Measurements from ENCODE around the gene CTSZ. TPM values are rescaled to one million over a fixed set of nuclear protein-coding genes. Genes with fewer than 3 reads are reported as not detected.
"Not testable (repeated sequence)": the region's sequence is repeated elsewhere in the genome, so short reads cannot be mapped to it uniquely, and the experiment has no call there.

Gene CTSZ
- total RNA-seq, 1 experiment from 2014 or later = 154 TPM

- peak; percentile 29 for DNase-seq (ENCODE audit: low read depth)
Measured at GRCh38 chr20:58981628-58982364, 25.3 kb downstream of the CTSZ start.

GRCh38 chr20:58980711-58981627, 26.1 kb downstream of the CTSZ start, which contains the start of gene NELFCD:
Gene NELFCD, plus strand, starts transcription at chr20:58981256. Its CDS starts 54 bp downstream, at chr20:58981310.
- peak; percentile 75 for DNase-seq (ENCODE audit: low read depth)

GRCh38 chr20:58978351-58979190, 28.5 kb downstream of the CTSZ start:
- no peak for DNase-seq (ENCODE audit: low read depth)

GRCh38 chr20:58976061-58976730, 30.9 kb downstream of the CTSZ start:
- DNase-seq (ENCODE audit: low read depth) = no peak

- no peak for DNase-seq (ENCODE audit: low read depth)
Measured at GRCh38 chr20:58975353-58975752, 31.7 kb downstream of the CTSZ start.

GRCh38 chr20:58973866-58974265, 33.2 kb downstream of the CTSZ start:
- no peak for DNase-seq (ENCODE audit: low read depth)

GRCh38 chr20:58973179-58973578, 33.9 kb downstream of the CTSZ start:
- no peak for DNase-seq (ENCODE audit: low read depth)

- DNase-seq (ENCODE audit: low read depth) = no peak
Measured at GRCh38 chr20:58971429-58971828, 35.6 kb downstream of the CTSZ start.

- no peak for DNase-seq (ENCODE audit: low read depth)
Measured at GRCh38 chr20:58970146-58970545, 36.9 kb downstream of the CTSZ start.

- no peak for DNase-seq (ENCODE audit: low read depth)
Measured at GRCh38 chr20:58969439-58969838, 37.6 kb downstream of the CTSZ start.

- DNase-seq (ENCODE audit: low read depth) = no peak
Measured at GRCh38 chr20:58967652-58968429, 39.2 kb downstream of the CTSZ start.

- no peak for DNase-seq (ENCODE audit: low read depth)
Measured at GRCh38 chr20:58965270-58966064, 41.6 kb downstream of the CTSZ start.

GRCh38 chr20:58963922-58964321, 43.1 kb downstream of the CTSZ start:
- not testable (repeated sequence) for DNase-seq (ENCODE audit: low read depth)

GRCh38 chr20:58963060-58963584, 43.9 kb downstream of the CTSZ start:
- DNase-seq (ENCODE audit: low read depth) = no peak

- no peak for DNase-seq (ENCODE audit: low read depth)
Measured at GRCh38 chr20:58959652-58960051, 47.4 kb downstream of the CTSZ start.

GRCh38 chr20:58956078-58956477, 51.0 kb downstream of the CTSZ start:
- DNase-seq (ENCODE audit: low read depth) = no peak

- DNase-seq (ENCODE audit: low read depth) = no peak
Measured at GRCh38 chr20:58953050-58953449, 54.0 kb downstream of the CTSZ start.

- DNase-seq (ENCODE audit: low read depth) = no peak
Measured at GRCh38 chr20:58950603-58951002, 56.5 kb downstream of the CTSZ start.

- DNase-seq (ENCODE audit: low read depth) = not testable (repeated sequence)
Measured at GRCh38 chr20:58947797-58948388, 59.2 kb downstream of the CTSZ start.

Data from LHCN-M2 (cell line).